Activated CD8-positive, alpha-beta memory T cell treated with anti-CD3 and anti-CD28 coated beads for 4 hours (primary cell): ENCODE measurements around the gene OPRM1.
A peak's percentile ranks its signal among the peaks of the same experiment; 100 is the strongest.

ENCODE experiments used
- DNase-seq, 2 donors: peaks; one replicate each; pipeline ENCODE4 v3.0.0-alpha.2; 2020; ENCODE audit warnings: low read depth in 2 of 2

OPRM1 gene

DNA sequence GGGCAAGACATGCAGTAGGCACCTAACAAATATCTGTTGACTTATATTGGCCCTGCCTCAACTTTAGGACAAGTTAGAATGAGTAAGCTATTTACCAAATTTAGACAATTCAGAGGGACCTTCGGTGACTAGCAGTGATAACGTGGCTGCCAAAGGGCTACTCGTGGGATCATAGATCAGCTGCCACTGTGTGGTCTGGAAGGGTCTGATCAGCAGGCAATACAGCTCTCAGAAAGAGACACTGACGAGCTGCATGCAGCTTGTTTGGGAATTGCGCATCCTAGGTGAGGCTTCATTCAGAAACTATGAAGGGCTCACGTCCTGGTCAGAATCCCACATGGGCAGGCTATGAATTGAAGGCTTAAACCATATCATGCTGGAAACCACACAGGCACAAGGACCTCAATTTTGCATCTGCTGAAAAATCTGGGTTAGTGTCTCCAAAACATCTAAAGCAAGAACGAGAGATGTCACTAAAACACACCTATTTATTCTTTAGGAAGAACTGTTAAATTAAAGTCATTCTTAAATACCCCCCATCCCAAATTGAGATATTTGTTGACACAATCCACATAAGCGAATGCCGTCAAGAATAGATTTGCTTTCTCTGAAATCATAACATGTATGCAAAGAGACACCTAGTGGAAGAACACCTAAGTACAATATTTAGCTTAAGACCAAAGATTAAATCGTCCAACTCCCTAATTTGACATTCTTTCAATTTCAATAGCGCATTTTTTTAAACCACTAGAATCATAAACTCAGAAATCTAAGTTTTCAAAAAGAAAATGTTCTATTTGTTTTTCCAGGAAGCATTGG is 238.0 kb downstream of the OPRM1 start:
- DNase-seq = no peak

DNA sequence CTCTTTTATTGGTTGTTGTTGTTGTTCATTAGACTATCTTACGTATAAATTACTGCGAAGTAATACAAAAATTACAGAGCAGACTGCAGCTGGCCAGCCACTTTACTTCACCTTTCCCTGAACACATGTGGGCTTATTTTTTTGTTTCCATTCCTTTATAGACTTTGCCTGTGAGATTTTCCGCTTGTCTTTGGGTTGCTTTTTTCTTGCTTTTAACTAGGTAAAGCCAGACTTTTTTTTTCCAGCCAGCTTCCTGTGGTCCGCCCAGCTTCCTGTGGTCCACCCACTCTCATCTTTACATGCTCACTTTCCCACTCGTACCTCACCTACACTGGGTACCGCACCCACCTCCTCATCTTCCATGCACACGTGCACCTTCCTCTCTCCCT is 238.6 kb downstream of the OPRM1 start:
- peak in 1 of 2 donors; percentile 26 for DNase-seq

DNA sequence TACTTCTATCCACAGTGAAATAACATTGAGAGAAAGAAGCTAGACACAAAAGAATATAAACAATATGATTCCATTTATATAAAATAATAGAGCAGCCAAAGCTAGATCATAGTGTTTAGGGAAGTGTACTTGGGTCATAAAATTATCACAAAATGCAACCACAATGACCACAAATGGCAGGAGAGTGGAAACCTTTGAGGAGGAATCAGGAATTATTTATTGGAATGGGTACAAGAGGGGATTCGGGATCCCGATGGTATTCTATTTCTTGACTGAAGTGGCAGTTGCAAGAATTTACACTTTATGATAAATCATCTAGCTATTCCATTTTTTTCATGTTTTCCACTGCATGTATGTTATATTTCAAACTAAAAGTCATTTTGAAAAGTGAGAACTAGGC is 241.5 kb downstream of the OPRM1 start:
- DNase-seq = no peak

DNA sequence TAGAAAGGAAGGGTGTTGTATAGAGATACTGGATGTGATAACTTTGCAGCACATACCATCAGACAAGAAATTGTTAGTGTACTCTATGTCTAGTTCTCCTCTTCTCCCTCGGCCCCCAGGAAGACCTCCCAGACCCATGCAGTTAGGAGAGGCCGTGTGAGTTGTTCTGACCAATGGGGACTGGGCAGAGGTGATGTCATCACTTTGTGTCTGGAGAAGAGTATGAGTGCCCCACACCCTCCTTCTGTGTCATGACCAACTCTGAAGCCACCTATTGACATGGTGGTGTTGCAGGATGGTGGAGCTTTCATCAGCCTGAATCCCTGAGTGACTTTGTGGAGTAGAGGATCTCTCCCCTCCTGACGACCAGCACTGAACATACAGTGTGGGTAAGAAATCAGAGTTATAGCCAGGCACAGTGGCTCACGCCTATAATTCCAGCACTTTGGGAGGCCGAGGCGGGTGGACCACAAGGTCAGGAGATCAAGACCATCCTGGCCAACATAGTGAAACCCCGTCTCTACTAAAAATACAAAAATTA is 245.3 kb downstream of the OPRM1 start:
- DNase-seq = no peak

DNA sequence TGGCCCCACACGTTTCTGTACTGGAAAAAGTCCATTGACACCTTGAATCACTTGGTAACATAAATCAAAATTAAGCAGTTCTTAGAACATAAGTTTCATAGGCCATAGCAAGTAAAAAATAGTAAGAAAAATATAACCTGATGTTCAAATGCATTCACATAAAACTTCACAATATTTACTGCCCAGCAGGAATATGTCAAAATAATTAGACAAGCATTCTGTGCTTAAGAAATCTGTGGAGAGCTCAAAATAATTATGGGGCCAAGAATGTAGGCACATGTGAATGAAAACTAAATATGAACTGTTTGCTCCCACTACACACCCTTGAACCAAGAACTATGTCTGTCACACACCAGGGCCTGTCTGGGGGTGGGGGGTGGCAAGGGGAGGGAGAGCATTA is 246.8 kb downstream of the OPRM1 start:
- no peak for DNase-seq

DNA sequence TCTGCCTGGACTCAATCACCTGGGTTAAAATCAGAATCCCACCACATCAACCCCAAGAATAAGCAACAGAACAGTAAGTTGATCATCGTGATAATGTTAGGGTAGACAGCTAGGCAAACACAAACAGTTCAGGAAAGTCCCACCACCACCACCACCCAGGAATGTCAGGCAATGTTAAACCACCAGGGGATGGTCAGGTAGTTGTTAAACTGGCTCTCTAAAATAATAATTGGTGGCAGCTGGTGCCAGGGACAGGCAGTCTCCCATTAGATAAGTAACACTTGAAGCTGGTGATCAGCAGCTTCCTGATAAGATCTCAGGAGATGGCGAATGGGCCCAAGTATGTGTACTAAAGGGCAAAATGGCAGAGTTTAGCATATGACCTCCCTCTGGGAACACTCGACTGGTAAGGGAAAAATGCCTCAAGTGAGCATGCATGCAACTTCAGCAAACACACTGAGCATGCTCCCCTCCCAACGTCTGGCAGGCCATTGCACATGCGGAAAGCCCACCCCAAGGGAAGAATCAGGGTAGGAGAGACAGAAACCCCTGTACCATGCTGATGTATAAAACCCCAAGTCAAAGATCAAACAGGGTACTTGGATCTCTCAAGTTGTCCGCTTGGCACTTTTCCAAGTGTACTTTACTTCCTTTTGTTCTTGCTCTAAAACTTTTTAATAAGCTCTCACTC is 250.9 kb downstream of the OPRM1 start:
- no peak for DNase-seq

DNA sequence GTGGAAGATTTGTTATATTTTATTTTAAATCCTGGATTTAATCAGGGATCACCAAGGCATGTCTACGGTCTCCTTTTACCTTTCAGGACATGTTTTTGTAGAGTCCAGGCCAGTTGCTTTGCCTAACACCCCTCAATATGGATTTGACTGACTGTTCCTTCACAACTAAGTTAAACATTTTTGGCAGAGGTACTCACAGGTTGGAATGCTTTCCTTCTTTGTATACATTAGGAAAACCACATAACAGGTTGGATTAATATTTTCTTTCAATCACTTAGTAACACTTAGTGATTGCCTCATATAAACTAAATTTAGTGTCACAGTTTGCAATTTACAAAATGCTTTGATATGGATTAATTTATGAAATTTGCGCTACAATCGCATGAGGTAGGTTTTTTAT is 253.0 kb downstream of the OPRM1 start:
- no peak for DNase-seq

DNA sequence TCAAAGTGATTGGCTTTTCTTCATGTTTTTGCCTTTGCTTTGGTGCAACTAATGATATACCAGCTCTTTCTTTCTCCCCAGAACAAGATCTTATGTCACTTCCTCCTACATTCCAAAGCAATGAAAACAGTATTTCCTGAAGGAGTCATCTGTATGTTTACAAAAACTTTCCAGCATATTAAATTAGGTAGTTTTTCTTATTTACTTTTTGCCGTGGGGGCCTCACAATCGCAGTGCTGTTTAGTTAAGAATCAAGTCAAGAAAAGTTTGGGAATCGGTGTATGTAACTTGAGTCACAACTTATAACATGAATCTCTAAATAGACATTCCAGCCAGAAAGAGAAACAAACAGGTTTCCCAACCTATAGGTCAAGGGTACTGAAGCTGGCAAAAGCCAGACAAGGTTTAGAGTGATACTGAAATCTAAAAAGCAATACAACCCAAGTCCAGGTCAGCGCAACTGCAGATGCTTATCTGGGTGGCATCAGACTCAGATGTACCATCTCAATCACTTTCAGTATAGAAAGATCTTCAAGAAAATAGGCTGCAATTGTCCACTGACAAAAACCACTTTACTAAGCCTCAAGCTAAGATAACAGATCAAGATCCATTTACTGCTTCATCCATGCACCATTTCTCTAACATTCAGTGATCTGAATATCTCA is 253.9 kb downstream of the OPRM1 start:
- no peak for DNase-seq

DNA sequence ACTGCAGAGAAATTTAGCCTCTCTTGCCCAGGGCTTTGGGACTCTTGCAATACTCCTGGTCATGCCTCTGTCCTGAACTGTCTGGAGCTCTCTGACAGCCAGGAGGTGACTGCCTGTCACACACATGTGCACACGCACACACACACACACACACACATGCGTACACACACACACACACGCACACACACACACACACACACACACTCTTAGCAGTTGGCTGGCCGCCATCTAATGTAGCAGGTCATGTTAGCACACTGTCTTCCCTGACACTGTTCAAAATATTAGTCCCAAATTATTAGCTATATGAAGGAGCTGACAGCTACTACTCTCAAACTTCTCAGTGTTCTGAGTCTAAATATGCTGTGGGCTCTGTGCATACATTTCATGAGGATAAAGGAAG is 256.7 kb downstream of the OPRM1 start:
- no peak for DNase-seq
